ENCODE results near the gene ATOH7. TPM values are rescaled to one million over a fixed set of nuclear protein-coding genes. Genes with fewer than 3 reads are reported as not detected.
"Not testable (repeated sequence)": the region's sequence is repeated elsewhere in the genome, so short reads cannot be mapped to it uniquely, and the experiment has no call there.

Gene ATOH7
- total RNA-seq = not detected

GRCh38 chr10:68231817-68232251, at the start of gene ATOH7:
Gene ATOH7 (minus strand): TSS chr10:68232113. CDS start chr10:68231677, 436 bp downstream.
- ATAC-seq = no peak

- ATAC-seq = no peak
Observed at GRCh38 chr10:68280758-68281157, 48.8 kb upstream of the ATOH7 start.

- ATAC-seq = not testable (repeated sequence)
Observed at GRCh38 chr10:68278906-68279753, 47.2 kb upstream of the ATOH7 start.

GRCh38 chr10:68277814-68278213, 45.9 kb upstream of the ATOH7 start:
- ATAC-seq = not testable (repeated sequence)

- ATAC-seq = no peak
Observed at GRCh38 chr10:68276224-68276623, 44.3 kb upstream of the ATOH7 start.

- ATAC-seq = no peak
Observed at GRCh38 chr10:68275600-68276126, 43.8 kb upstream of the ATOH7 start.

- no peak for ATAC-seq
Observed at GRCh38 chr10:68272833-68273232, 40.9 kb upstream of the ATOH7 start.

GRCh38 chr10:68271196-68271882, 39.4 kb upstream of the ATOH7 start:
- ATAC-seq = no peak

- ATAC-seq = no peak
Observed at GRCh38 chr10:68269562-68270290, 37.8 kb upstream of the ATOH7 start.

- no peak for ATAC-seq
Observed at GRCh38 chr10:68261132-68261856, 29.4 kb upstream of the ATOH7 start.

- no peak for ATAC-seq
Observed at GRCh38 chr10:68253346-68253745, 21.4 kb upstream of the ATOH7 start.

- no peak for ATAC-seq
Observed at GRCh38 chr10:68251625-68252495, 19.9 kb upstream of the ATOH7 start.

- ATAC-seq = no peak
Observed at GRCh38 chr10:68251151-68251550, 19.2 kb upstream of the ATOH7 start.

- no peak for ATAC-seq
Observed at GRCh38 chr10:68249297-68249696, 17.4 kb upstream of the ATOH7 start.

- no peak for ATAC-seq
Observed at GRCh38 chr10:68247931-68248330, 16.0 kb upstream of the ATOH7 start.

- ATAC-seq = not testable (repeated sequence)
Observed at GRCh38 chr10:68246397-68246796, 14.5 kb upstream of the ATOH7 start.

GRCh38 chr10:68242051-68242450, 10.1 kb upstream of the ATOH7 start:
- ATAC-seq = no peak

GRCh38 chr10:68239596-68240150, 7.8 kb upstream of the ATOH7 start:
- ATAC-seq = no peak

- no peak for ATAC-seq
Observed at GRCh38 chr10:68239069-68239468, 7.2 kb upstream of the ATOH7 start.

- ATAC-seq = no peak
Observed at GRCh38 chr10:68238371-68238770, 6.5 kb upstream of the ATOH7 start.

GRCh38 chr10:68237173-68237572, 5.3 kb upstream of the ATOH7 start:
- ATAC-seq = no peak

Data from esophagus mucosa (tissue), 1 donor.